ENCODE measurements around the gene ACTR1B. TPM values are rescaled to one million over a fixed set of nuclear protein-coding genes. Genes with fewer than 3 reads are reported as not detected.
A peak's percentile ranks its signal among the peaks of the same experiment; 100 is the strongest.
"Not testable (repeated sequence)": the region's sequence is repeated elsewhere in the genome, so short reads cannot be mapped to it uniquely, and the experiment has no call there.

ACTR1B gene
- total and polyA plus RNA-seq, 7 donors: 38.3 to 65.4 (median 50.9) TPM

DNA sequence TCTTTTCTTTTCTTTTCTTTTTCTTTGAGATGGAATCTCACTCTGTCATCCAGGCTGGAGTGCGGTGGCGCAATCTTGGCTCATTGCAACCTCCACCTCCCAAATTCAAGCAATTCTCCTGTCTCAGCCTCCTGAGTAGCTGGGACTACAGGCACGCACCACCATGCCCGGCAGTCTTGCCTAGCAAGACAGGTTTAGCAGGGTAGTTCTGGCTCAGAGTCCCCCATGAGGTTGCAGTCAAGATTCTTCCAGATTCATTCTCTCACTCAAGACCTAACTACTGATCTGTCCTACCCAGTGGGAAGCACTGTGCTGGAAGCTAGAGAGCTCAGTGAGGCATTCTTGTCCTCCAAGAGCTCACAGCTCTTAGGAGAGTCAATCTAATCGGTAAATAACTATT is 31.9 kb upstream of the ACTR1B start:
- intact Hi-C loops (cut with DNase I): loop anchor here (2.0 to 10.0 kb wide), 6 partner anchors 31 to 1631 kb away; partner anchors contain the start of genes ACTR1B (in 1 of the 2) and COX5B (in 1 of the 2)
- TF ChIP-seq, protein P1, sequence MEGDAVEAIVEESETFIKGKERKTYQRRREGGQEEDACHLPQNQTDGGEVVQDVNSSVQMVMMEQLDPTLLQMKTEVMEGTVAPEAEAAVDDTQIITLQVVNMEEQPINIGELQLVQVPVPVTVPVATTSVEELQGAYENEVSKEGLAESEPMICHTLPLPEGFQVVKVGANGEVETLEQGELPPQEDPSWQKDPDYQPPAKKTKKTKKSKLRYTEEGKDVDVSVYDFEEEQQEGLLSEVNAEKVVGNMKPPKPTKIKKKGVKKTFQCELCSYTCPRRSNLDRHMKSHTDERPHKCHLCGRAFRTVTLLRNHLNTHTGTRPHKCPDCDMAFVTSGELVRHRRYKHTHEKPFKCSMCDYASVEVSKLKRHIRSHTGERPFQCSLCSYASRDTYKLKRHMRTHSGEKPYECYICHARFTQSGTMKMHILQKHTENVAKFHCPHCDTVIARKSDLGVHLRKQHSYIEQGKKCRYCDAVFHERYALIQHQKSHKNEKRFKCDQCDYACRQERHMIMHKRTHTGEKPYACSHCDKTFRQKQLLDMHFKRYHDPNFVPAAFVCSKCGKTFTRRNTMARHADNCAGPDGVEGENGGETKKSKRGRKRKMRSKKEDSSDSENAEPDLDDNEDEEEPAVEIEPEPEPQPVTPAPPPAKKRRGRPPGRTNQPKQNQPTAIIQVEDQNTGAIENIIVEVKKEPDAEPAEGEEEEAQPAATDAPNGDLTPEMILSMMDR (IDR thresholded peaks at IDR 0.05): no peak

DNA sequence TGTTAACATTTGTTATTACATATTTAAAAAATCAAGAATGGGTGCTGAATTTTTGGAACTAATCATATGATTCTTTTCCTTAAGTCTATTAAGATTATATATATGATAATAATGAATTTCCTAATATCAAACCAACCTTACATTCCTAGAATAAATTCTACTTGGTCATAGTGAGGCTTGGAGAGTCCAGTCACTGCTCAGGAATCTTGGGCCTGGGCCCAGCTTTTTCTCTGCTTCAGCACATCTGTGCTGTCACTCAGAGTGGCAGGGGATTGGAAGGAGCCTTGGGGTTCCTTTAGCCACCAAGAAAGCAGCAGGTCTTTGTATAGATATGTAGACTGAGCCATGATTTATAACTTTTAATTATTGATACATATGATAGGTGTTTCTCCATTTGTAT is 29.6 kb upstream of the ACTR1B start:
- intact Hi-C loops (cut with DNase I): loop anchor here in 1 of 2 donors (10.0 kb wide), 2 partner anchors 99 to 1629 kb away; no protein-coding TSS in a partner anchor
- no peak overlapping the region for H3K27ac ChIP-seq
- ATAC-seq (peak; percentile 58 to 76 (median 64)), DNase-seq (no peak)
- no peak overlapping the region for H3K4me3 ChIP-seq
- no peaks in the 10 kb centered on the region for H3K27me3 ChIP-seq (ENCODE audit: insufficient read depth in 3 of 3, low read length in 2 of 3)
- no peaks in the 10 kb centered on the region for H3K4me1 ChIP-seq
- no peaks in the 10 kb centered on the region for H3K36me3 ChIP-seq (ENCODE audit: insufficient read depth in 1 of 2, low read depth in 1 of 2)
- H3K9me3 ChIP-seq: no peaks in the 10 kb centered on the region
- TF ChIP-seq, protein P1 (IDR thresholded peaks at IDR 0.05): no peak

More for the DNA sequence above, 31.9 kb upstream of the ACTR1B start:
- Histone ChIP-seq H3K27me3 (ENCODE audit: insufficient read depth in 3 of 3, low read length in 2 of 3) (no peaks in the 10 kb centered on the region), H3K9me3 (no peaks in the 10 kb centered on the region), H3K27ac (no peak overlapping the region), H3K36me3 (ENCODE audit: insufficient read depth in 1 of 2, low read depth in 1 of 2) (no peaks in the 10 kb centered on the region), H3K4me3 (no peak overlapping the region), H3K4me1 (no peaks in the 10 kb centered on the region)
- DNase-seq: no peak
- ATAC-seq: no peak
- 93 to 98% (median 95%) methylated on average over 5 of the region's 5 CpGs for WGBS, 3 donors

GRCh38 chr2:97691166-97691565 is 27.3 kb upstream of the ACTR1B start:
- no peaks in the 10 kb centered on the region for H3K36me3 ChIP-seq (ENCODE audit: insufficient read depth in 1 of 2, low read depth in 1 of 2)
- WGBS, 3 donors: 66 to 69% (median 68%) methylated on average over 6 of the region's 6 CpGs
- ATAC-seq (no peak), DNase-seq (no peak)
- TF ChIP-seq, protein P1 (IDR thresholded peaks at IDR 0.05): no peak
- no peak overlapping the region for H3K27ac ChIP-seq
- H3K4me3 ChIP-seq: no peak overlapping the region
- intact Hi-C loops (cut with DNase I): loop anchor here in 1 of 2 donors (10.0 kb wide), 2 partner anchors 96 to 1626 kb away; no protein-coding TSS in a partner anchor
- no peaks in the 10 kb centered on the region for H3K27me3 ChIP-seq (ENCODE audit: insufficient read depth in 3 of 3, low read length in 2 of 3)
- no peaks in the 10 kb centered on the region for H3K4me1 ChIP-seq
- no peaks in the 10 kb centered on the region for H3K9me3 ChIP-seq

- Histone ChIP-seq H3K27ac (no peak overlapping the region), H3K9me3 (no peaks in the 10 kb centered on the region), H3K36me3 (ENCODE audit: insufficient read depth in 1 of 2, low read depth in 1 of 2) (no peaks in the 10 kb centered on the region), H3K4me3 (no peak overlapping the region), H3K4me1 (no peaks in the 10 kb centered on the region), H3K27me3 (ENCODE audit: insufficient read depth in 3 of 3, low read length in 2 of 3) (no peaks in the 10 kb centered on the region)
- TF ChIP-seq, protein P1 (IDR thresholded peaks at IDR 0.05): no peak
- WGBS, 3 donors: 76 to 82% (median 79%) methylated on average over 11 of the region's 11 CpGs
- no peak for DNase-seq
- intact Hi-C loops (cut with DNase I): no loop called here
- ATAC-seq: no peak
Measured at GRCh38 chr2:97688062-97688827, 24.4 kb upstream of the ACTR1B start.

GRCh38 chr2:97687235-97687634 is 23.4 kb upstream of the ACTR1B start:
- H3K27ac ChIP-seq; intact Hi-C loops (cut with DNase I); H3K4me1 ChIP-seq; H3K36me3 ChIP-seq (ENCODE audit: insufficient read depth in 1 of 2, low read depth in 1 of 2); DNase-seq; H3K27me3 ChIP-seq (ENCODE audit: insufficient read depth in 3 of 3, low read length in 2 of 3); H3K9me3 ChIP-seq; H3K4me3 ChIP-seq; ATAC-seq: not testable (repeated sequence)
- WGBS, 3 donors: 96 to 98% (median 96%) methylated on average over 2 of the region's 3 CpGs
